Endothelial cell (in vitro differentiated cells): Measurements from ENCODE around the gene SNX5. TPM values are rescaled to one million over a fixed set of nuclear protein-coding genes. Genes with fewer than 3 reads are reported as not detected.
A peak's percentile ranks its signal among the peaks of the same experiment; 100 is the strongest.

ENCODE experiments used
- DNase-seq: peaks from one replicate; pipeline ENCODE4 v3.0.0; 2021; ENCODE audit warnings: low spot score
- H3K27ac Mint-ChIP-seq: one replicate; pipeline ENCODE4 v1.8.0; 2021; ENCODE audit warnings: mixed read lengths, inconsistent platforms; ENCODE audit not compliant: unreplicated experiment
- H3K27me3 Mint-ChIP-seq: one replicate; pipeline ENCODE4 v1.8.0; 2021; ENCODE audit warnings: mild to moderate bottlenecking, moderate library complexity, mixed read lengths, inconsistent platforms; ENCODE audit not compliant: unreplicated experiment
- H3K36me3 Mint-ChIP-seq: one replicate; pipeline ENCODE4 v1.8.0; 2021; ENCODE audit warnings: mild to moderate bottlenecking, low read depth, mixed read lengths, inconsistent platforms; ENCODE audit not compliant: unreplicated experiment
- H3K4me1 Mint-ChIP-seq: one replicate; pipeline ENCODE4 v1.8.0; 2021; ENCODE audit warnings: mild to moderate bottlenecking, mixed read lengths, inconsistent platforms; ENCODE audit not compliant: unreplicated experiment
- H3K4me3 Mint-ChIP-seq: one replicate; pipeline ENCODE4 v1.8.0; 2021; ENCODE audit warnings: mild to moderate bottlenecking, mixed read lengths, inconsistent platforms; ENCODE audit not compliant: unreplicated experiment
- H3K9me3 Mint-ChIP-seq: one replicate; pipeline ENCODE4 v1.8.0; 2021; ENCODE audit warnings: mixed read lengths, inconsistent platforms; ENCODE audit not compliant: unreplicated experiment
- total RNA-seq: library from RNA; stranded (reverse); fragmentation: NEBNext Ultra II Directional; extraction: Animal tissue kit (Norgen Biotek cat#: 25700); gene quantifications from one replicate; pipeline ENCODE4 v1.2.1, GENCODE V29; 2021; ENCODE audit not compliant: unreplicated experiment
- TF ChIP-seq, protein P1 (sequence below): fragments of 200-600 bp; sonication (generic); IDR thresholded peaks from one replicate; pipeline ENCODE4 v1.5.0; 2021; ENCODE audit warnings: antibody characterized with exemption; ENCODE audit not compliant: unreplicated experiment

SNX5 gene
- total RNA-seq, 1 donor from 2014 or later: 61.7 TPM

- Mint-ChIP-seq H3K27me3 (peaks cover 1% of the 10 kb centered on the region), H3K4me3 (no peak overlapping the region), H3K27ac (no peak overlapping the region), H3K4me1 (peaks cover 21% of the 10 kb centered on the region), H3K9me3 (no peaks in the 10 kb centered on the region), H3K36me3 (peaks cover 23% of the 10 kb centered on the region)
- TF ChIP-seq, protein P1, sequence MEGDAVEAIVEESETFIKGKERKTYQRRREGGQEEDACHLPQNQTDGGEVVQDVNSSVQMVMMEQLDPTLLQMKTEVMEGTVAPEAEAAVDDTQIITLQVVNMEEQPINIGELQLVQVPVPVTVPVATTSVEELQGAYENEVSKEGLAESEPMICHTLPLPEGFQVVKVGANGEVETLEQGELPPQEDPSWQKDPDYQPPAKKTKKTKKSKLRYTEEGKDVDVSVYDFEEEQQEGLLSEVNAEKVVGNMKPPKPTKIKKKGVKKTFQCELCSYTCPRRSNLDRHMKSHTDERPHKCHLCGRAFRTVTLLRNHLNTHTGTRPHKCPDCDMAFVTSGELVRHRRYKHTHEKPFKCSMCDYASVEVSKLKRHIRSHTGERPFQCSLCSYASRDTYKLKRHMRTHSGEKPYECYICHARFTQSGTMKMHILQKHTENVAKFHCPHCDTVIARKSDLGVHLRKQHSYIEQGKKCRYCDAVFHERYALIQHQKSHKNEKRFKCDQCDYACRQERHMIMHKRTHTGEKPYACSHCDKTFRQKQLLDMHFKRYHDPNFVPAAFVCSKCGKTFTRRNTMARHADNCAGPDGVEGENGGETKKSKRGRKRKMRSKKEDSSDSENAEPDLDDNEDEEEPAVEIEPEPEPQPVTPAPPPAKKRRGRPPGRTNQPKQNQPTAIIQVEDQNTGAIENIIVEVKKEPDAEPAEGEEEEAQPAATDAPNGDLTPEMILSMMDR: no peak
- DNase-seq: no peak
Observed at GRCh38 chr20:17940224-17940971, 28.2 kb downstream of the SNX5 start.

DNA sequence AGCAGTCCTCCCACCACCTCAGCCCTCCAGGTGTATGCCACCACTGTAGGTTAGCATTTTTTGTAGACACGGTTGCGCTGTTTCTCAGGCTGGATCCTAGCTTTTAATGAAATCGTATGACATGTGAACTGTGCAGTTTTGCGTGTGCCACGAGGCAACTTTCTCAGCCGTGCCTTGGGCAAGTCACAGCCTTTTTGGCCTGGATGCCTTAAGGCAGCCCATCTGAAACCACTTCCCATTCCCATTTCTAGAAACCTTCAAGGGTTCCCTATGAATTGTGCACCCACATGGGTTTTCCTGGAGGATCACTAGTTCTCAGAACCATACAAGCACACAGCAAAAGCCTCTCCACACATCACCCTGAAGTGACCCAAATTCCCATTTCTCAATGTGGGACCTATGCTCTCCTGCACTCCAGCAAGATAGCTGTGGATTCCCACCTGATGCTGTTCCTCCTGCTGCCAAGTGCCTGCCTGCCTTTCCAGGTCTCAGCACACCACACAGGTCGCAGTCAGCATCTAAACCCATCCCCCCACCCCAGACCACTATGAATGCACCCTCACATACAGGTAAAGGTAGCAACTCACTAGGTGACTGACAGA, 28.9 kb downstream of the SNX5 start:
- H3K27me3 Mint-ChIP-seq: no peaks in the 10 kb centered on the region
- no peaks in the 10 kb centered on the region for H3K9me3 Mint-ChIP-seq
- H3K36me3 Mint-ChIP-seq: peaks cover 18% of the 10 kb centered on the region
- no peak for DNase-seq
- TF ChIP-seq, protein P1: no peak
- H3K27ac Mint-ChIP-seq: peak overlapping the region; percentile 78
- peaks cover 21% of the 10 kb centered on the region for H3K4me1 Mint-ChIP-seq
- peak overlapping the region; percentile 67 for H3K4me3 Mint-ChIP-seq

GRCh38 chr20:17938871-17939619, 29.5 kb downstream of the SNX5 start:
- H3K36me3 Mint-ChIP-seq: peaks cover 17% of the 10 kb centered on the region
- peak overlapping the region; percentile 78 for H3K27ac Mint-ChIP-seq
- H3K27me3 Mint-ChIP-seq: no peaks in the 10 kb centered on the region
- TF ChIP-seq, protein P1: peak; percentile 87
- no peaks in the 10 kb centered on the region for H3K9me3 Mint-ChIP-seq
- no peak overlapping the region for H3K4me3 Mint-ChIP-seq
- peak; percentile 75 for DNase-seq
- H3K4me1 Mint-ChIP-seq: peaks cover 24% of the 10 kb centered on the region

- peak overlapping the region; percentile 57 for H3K27ac Mint-ChIP-seq
- peaks cover 24% of the 10 kb centered on the region for H3K4me1 Mint-ChIP-seq
- DNase-seq: no peak
Observed at GRCh38 chr20:17936761-17937732, 31.5 kb downstream of the SNX5 start.

More at GRCh38 chr20:17936761-17937732, 31.5 kb downstream of the SNX5 start:
- no peaks in the 10 kb centered on the region for H3K9me3 Mint-ChIP-seq
- peaks cover 5% of the 10 kb centered on the region for H3K27me3 Mint-ChIP-seq
- H3K4me3 Mint-ChIP-seq: no peak overlapping the region
- TF ChIP-seq, protein P1: no peak
- H3K36me3 Mint-ChIP-seq: peaks cover 7% of the 10 kb centered on the region
